HG02852 (cell line): ENCODE measurements around the gene GPR75.

Experiments
- ATAC-seq: cut with Tn5 transposase; IDR thresholded peaks from one replicate; pipeline ENCODE4 v1.9.1; 2021; ENCODE audit warnings: mild to moderate bottlenecking, moderate library complexity; ENCODE audit not compliant: unreplicated experiment

GPR75 gene

GRCh38 chr2:53811601-53812000, 48.2 kb downstream of the GPR75 start:
- no peak for ATAC-seq
